K562 (cell line): ENCODE results near the gene UBALD2. TPM values are rescaled to one million over a fixed set of nuclear protein-coding genes. Genes with fewer than 3 reads are reported as not detected.
A peak's percentile ranks its signal among the peaks of the same experiment; 100 is the strongest.

ENCODE experiments used
- CBFA2T2 ChIP-seq: fragments of 450-650 bp; conservative IDR thresholded peaks from 2 replicates; pipeline ENCODE4 v1.6.1; 2017; ENCODE audit warnings: mild to moderate bottlenecking
- DNMT1 ChIP-seq: fragments of 450-650 bp; IDR thresholded peaks from 2 replicates; pipeline ENCODE4 v1.6.1; 2016; ENCODE audit warnings: antibody characterized with exemption, mild to moderate bottlenecking
- HDAC1 ChIP-seq, 2 experiments: fragments of 450-650 bp; IDR thresholded peaks; 2 replicates each; pipeline ENCODE4 v1.6.1; 2016 to 2017; ENCODE audit warnings: inconsistent platforms in 1 of 2, mild to moderate bottlenecking in 1 of 2, moderate library complexity in 1 of 2
- MBD1 ChIP-seq: fragments of 250-450 bp; sonication (Bioruptor Pico); IDR thresholded peaks from 2 replicates; pipeline ENCODE4 v1.8.0; 2022; ENCODE audit warnings: inconsistent platforms
- MLLT1 ChIP-seq, 2 experiments: fragments of 450-650 bp; IDR thresholded peaks; 2 replicates each; pipeline ENCODE4 v1.6.1; 2016
- PCBP2 ChIP-seq: fragments of 200-400 bp; formaldehyde crosslinking; IDR thresholded peaks from 2 replicates; pipeline ENCODE4 v1.6.1; 2018; ENCODE audit warnings: low read length, low read depth, mild to moderate bottlenecking, moderate library complexity; ENCODE audit not compliant: poor library complexity, severe bottlenecking
- POLR2AphosphoS5 ChIP-seq: IDR thresholded peaks from 2 replicates; pipeline ENCODE4 v1.6.1; 2011; ENCODE audit warnings: mild to moderate bottlenecking, low read depth, low read length, moderate library complexity; ENCODE audit not compliant: control insufficient read depth, insufficient read depth
- POLR2G ChIP-seq: fragments of 200-400 bp; formaldehyde crosslinking; IDR thresholded peaks from 2 replicates; pipeline ENCODE4 v1.6.1; 2017; ENCODE audit warnings: low read depth, mild to moderate bottlenecking, antibody characterized with exemption, low read length, moderate library complexity
- RAD21 ChIP-seq, 2 experiments: fragments of 250-450 bp in 1 of 2; fragments of 450-650 bp in 1 of 2; sonication (Bioruptor Pico) in 1 of 2; formaldehyde crosslinking in 1 of 2; IDR thresholded peaks in 1 of 2; conservative IDR thresholded peaks in 1 of 2; 2 replicates each; pipeline versions ENCODE4 v1.4.0 to v1.8.0; 2020 to 2022; ENCODE audit warnings: mild to moderate bottlenecking in 2 of 2, moderate library complexity in 1 of 2
- RAD51 ChIP-seq: fragments of 450-650 bp; IDR thresholded peaks from 2 replicates; pipeline ENCODE4 v1.7.1; 2016; ENCODE audit warnings: low read depth, mild to moderate bottlenecking, borderline replicate concordance
- RBM22 ChIP-seq: fragments of 200-400 bp; formaldehyde crosslinking; IDR thresholded peaks from 2 replicates; pipeline ENCODE4 v1.6.1; 2018; ENCODE audit warnings: low read length, low read depth; ENCODE audit not compliant: poor library complexity, severe bottlenecking
- SIN3A ChIP-seq, 2 experiments: fragments of 150-350 bp in 1 of 2; IDR thresholded peaks; 2 replicates each; pipeline ENCODE4 v1.6.1; 2011 to 2016; ENCODE audit warnings: borderline replicate concordance in 2 of 2, low read depth in 2 of 2, low read length in 2 of 2, mild to moderate bottlenecking in 2 of 2, moderate library complexity in 2 of 2; ENCODE audit not compliant: control insufficient read depth in 1 of 2
- STAG1 ChIP-seq: sonication (generic); formaldehyde crosslinking; IDR thresholded peaks from 2 replicates; pipeline ENCODE4 v1.5.0; 2020; ENCODE audit warnings: missing genetic modification reagents, borderline replicate concordance
- THAP7 ChIP-seq: fragments of 250-450 bp; sonication (Bioruptor Pico); IDR thresholded peaks from 2 replicates; pipeline ENCODE4 v1.5.0; 2021
- ZFP36 ChIP-seq: fragments of 150-350 bp; IDR thresholded peaks from 2 replicates; pipeline ENCODE4 v1.6.1; 2018; ENCODE audit warnings: low read length, low read depth; ENCODE audit not compliant: partially characterized antibody
- polyA plus RNA-seq, 8 experiments: library from polyadenylated mRNA; depleted of rRNA in 4 of 8; stranded (reverse) in 5 of 8; unstranded in 3 of 8; fragments of >200 nt; fragmentation: Nextera tagmentation in 2 of 8; fragmentation: Illumina TruSeq in 1 of 8; extraction: Ambion mirVana in 2 of 8; extraction: Trizol in 1 of 8; gene quantifications; 2 replicates each; pipeline versions ENCODE4 v1.2.1 to v1.2.3, GENCODE V29; 2011 to 2014; ENCODE audit warnings: inconsistent platforms in 1 of 8, missing spikeins in 1 of 8
- total RNA-seq, 7 experiments: library from RNA; depleted of rRNA in 6 of 7; stranded (reverse); fragments of >200 nt in 6 of 7; fragmentation: Illumina TruSeq in 2 of 7; extraction: Trizol in 2 of 7; gene quantifications; 2 replicates each; pipeline versions ENCODE4 v1.2.1 to v1.2.3, GENCODE V29; 2011 to 2021; ENCODE audit warnings: low replicate concordance in 1 of 7

The UBALD2 gene
- total and polyA plus RNA-seq, 9 of the 15 experiments (the other 6 are each of a cell fraction or from before 2014, with no cell fraction given): 2.3 to 94.1 (median 25.3) TPM

GRCh38 chr17:76272541-76273444, 7.6 kb downstream of the UBALD2 start (continued):
- TF ChIP-seq MLLT1 (IDR thresholded peaks at IDR 0.05): no peak
- no peak for TF ChIP-seq MBD1 (CRISPR knock-in tag)
- TF ChIP-seq HDAC1 (IDR thresholded peaks at IDR 0.05): no peak
- TF ChIP-seq PCBP2: no peak
- TF ChIP-seq RAD21 (CRISPR knock-in tag; conservative IDR thresholded peaks at IDR 0.05 in 1 of 2, IDR thresholded peaks at IDR 0.05 in 1 of 2): no peak
- TF ChIP-seq POLR2AphosphoS5: no peak
- no peak for TF ChIP-seq RAD51
- peak in 1 of 2 experiments; percentile 29; a peak in 1 of 4 replicates for TF ChIP-seq SIN3A (IDR thresholded peaks at IDR 0.05; ENCODE audit: borderline replicate concordance in 2 of 2, control insufficient read depth in 1 of 2, low read depth in 2 of 2, low read length in 2 of 2)
- TF ChIP-seq CBFA2T2: no peak
- TF ChIP-seq THAP7 (CRISPR knock-in tag): no peak
- no peak for TF ChIP-seq ZFP36
- no peak for TF ChIP-seq STAG1
- TF ChIP-seq POLR2G: peak; percentile 70
- no peak for TF ChIP-seq DNMT1
- peak; percentile 79 for TF ChIP-seq RBM22
